Vagina (tissue), 2 donors: ENCODE measurements around the gene CYP11A1.

Experiments
- CTCF ChIP-seq, 3 experiments: fragments of 450-650 bp in 2 of 3; fragments of 200-600 bp in 1 of 3; sonication (generic) in 1 of 3; IDR thresholded peaks; one replicate each; pipeline ENCODE4 v1.5.1; 2017 to 2019; ENCODE audit warnings: antibody characterized with exemption in 3 of 3, mild to moderate bottlenecking in 2 of 3, moderate library complexity in 2 of 3
- POLR2A ChIP-seq, 2 donors: fragments of 450-650 bp; IDR thresholded peaks; one replicate each; pipeline ENCODE4 v1.6.1; 2017; ENCODE audit warnings: antibody characterized with exemption in 2 of 2, mild to moderate bottlenecking in 2 of 2, moderate library complexity in 2 of 2
- POLR2AphosphoS5 ChIP-seq, 2 donors: sonication (generic); formaldehyde crosslinking; IDR thresholded peaks; one replicate each; pipeline ENCODE4 v1.9.0; 2017; ENCODE audit warnings: antibody characterized with exemption in 2 of 2, mild to moderate bottlenecking in 2 of 2, low read depth in 1 of 2; ENCODE audit not compliant: insufficient read depth in 1 of 2

GRCh38 chr15:74399511-74400312, 32.3 kb upstream of the CYP11A1 start:
- no peak for TF ChIP-seq CTCF (IDR thresholded peaks at IDR 0.05)
- TF ChIP-seq POLR2AphosphoS5 (IDR thresholded peaks at IDR 0.05; ENCODE audit: insufficient read depth in 1 of 2, low read depth in 1 of 2), result no peak
- TF ChIP-seq POLR2A (IDR thresholded peaks at IDR 0.05), result no peak
